ENCODE measurements around the gene F13A1. TPM values are rescaled to one million over a fixed set of nuclear protein-coding genes. Genes with fewer than 3 reads are reported as not detected.

The F13A1 gene
- polyA plus RNA-seq, 2 of the 4 experiments (the other 2 are of a cell fraction): not detected

Small RNAs within 50 kb of the gene (small RNA-seq; reads per million reads assigned to genes)
- gene MIR7853: 0 reads per million in 6 experiments
